NCI-H345 treated with DMSO at 0.1 percent for 48 hours (cell line): Measurements from ENCODE around the gene KIF26B.
"Not testable (repeated sequence)": the region's sequence is repeated elsewhere in the genome, so short reads cannot be mapped to it uniquely, and the experiment has no call there.

Experiments
- DNase-seq: peaks from one replicate; lab custom pipeline; 2025; ENCODE audit not compliant: unreplicated experiment; lab: John Stamatoyannopoulos, UW

KIF26B gene

DNA sequence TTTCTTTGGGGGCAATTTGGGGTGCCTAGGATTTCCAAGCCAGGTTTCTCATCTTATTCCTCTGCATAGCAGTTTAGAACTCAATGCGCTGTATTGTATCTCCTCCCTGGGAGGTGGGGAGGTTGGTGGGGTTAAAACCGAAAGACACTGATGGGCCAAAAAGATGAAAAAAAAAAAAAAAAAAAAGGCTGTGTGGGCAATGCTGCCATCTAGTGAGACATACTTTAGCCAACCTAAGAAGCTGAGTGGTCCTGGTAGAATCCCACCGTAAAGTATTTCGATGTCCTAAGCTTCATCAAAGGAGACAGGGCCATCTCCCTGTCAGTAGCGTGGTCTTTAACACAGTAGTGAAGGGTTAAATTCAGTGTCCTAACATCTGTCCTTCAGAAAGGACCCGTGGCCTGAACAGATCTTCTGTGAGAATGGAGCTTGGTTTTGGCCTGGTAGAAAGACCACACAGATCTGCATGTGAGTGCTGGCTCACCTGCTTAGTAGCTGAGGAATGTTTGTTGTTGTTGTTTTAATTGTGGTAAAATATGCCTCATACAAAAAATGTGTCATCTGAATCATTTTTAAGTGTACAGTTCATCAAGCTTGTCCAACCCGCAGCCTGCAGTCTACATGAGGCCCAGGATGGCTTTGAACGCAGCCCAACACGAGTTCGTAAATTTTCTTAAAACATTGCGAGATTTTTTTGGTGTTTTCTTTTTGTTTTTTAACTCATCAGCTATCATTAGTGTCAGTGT is 226.2 kb downstream of the KIF26B start:
- no peak for DNase-seq

GRCh38 chr1:245382981-245383380 is 228.2 kb downstream of the KIF26B start:
- DNase-seq, result no peak

DNA sequence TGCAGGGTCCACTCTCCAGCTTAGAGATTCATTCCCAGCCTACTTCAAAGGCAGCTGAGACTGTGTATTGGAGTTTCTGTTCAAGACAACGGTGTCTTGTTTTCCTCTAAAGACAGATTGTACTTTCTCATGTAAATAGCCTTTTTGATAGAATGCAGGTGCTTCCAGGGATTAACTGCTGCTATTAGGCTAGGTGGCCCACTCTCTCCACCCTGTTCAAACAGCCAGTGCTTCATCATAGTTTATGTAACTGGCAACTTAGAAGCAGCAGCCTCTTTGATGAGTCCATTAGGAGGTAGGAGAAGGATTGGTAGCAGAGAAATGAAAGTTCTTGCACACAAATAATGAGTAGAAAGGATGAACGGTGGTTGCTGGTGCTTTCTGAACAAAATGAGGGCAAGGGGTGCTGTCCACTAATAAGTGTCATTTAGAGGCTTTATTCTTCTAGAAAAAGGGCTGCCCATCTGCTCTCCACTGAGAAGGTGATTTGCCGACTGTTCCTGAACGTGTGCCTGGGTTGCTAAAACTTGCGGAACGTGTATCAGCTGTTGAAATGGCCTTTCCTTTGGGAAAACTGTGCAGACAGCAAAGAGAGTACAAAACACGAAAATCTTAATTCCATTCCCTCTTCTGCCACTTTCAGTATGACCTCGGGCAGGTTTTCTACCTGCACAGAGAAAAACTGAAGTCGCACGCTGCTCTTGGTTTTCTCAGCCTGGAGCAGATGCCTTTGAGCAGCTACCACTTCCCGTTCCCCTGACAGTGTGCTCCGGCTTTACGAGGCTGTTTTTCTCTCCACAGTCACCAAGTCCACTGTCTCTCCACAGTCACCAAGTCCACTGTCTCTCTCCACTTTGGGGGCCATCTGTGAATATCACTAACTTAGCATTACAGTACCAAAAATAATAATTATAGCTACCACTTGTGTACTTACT is 228.9 kb downstream of the KIF26B start:
- DNase-seq, result no peak

DNA sequence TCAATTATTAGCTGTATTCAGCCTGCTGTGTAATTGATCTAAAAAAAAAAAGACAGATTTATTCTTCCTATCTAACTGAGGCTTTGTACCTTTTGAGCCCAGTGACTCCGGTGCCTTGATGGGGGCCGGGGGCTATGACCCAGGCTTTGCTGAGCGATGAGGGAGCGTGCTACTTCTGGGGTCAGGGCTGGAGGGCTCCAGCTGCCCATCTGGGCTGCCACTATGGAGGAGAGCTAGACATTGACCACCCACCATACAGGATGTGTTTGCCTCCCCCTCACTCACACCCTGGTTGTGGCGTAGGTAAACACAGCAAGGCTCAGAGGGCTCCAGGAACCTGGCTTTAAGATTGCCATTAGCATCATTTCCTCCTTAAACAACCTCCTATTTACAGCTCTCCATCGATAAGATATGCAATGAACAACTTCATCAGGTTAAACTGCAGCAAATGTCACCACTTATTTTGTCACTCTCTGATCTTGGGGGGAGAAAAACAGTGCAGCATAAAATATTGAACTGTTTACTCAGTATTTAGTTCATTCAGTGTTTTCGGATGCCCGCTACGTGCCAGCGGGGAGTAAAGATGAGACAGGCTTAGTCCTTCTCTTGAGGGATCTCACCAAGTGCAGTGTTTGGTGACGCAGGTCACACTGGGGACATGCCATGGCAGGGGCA is 231.6 kb downstream of the KIF26B start:
- DNase-seq, result no peak

DNA sequence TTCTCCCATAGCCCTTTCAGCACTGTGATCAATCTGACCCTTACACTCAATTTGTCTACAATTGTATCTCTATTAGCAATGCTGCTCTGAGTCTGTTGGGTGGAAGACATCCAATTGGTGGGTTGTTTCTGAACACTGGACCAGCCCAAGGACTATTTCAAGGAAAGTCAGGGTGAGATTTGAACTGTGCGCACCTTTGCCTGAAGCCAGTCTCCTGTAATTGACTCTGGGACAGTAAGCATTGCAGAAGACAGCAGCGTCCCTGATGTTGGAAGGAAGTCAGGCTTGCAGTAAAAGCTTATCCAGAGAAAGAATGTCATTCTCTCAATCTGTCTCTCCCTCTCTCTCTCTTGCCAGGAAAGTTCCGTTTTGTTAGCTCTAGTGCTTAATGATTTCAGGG is 233.9 kb downstream of the KIF26B start:
- DNase-seq, result no peak

DNA sequence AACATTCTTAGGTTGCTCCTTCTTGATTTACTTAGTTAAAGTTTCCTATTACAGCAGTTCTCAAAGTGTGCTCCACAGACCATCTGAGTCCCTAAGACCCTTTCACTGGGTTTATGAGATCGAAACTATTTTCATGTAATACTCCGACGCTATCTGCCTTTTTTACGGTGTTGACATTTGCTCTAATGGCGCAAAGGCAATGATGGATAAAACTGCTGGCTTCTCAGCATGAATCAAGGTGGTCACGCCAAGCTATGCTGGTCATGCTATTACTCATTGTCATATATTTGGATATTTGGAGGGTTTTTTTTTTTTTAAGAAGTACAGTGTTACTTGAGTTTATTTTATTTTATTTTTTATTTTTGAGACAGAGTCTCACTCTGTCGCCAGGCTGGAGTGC is 235.1 kb downstream of the KIF26B start:
- no peak for DNase-seq

DNA sequence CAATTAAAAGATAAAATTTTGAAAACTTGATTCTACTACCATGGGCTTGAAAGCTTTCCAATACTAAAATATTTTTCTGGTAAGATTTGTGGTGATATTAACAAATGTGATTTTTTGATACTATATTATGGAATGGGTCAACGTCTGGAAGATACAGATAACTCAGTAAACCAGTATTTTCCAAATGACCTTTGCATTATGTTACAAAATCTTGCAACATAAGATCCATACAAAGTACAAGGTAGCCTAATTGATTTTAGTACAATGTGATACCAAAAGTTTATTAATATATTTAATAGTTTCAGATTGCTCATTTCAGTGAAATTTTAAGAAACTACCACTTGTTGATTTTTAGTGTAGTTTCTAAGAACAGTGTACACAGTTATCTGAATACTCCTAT is 236.2 kb downstream of the KIF26B start:
- DNase-seq, result no peak

DNA sequence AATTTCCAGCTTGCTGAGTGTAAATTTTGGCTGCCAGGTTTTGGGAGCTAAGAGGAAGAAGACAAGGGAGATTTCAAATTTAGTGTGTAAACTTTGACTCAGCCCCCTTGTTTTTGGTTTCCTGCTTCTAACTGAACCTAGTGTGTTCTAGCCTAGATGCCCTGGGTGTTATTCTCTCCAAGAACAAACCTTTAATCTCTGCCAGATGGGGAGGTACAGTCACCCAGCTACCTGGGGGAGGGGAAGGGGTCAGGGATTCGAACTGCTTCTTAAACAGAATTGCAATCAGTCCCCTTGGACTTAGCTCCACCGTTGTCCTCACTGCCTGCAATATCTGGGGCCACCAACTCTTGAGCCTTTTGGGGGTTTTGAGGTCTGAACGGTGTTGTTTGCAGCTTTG is 238.9 kb downstream of the KIF26B start:
- no peak for DNase-seq

GRCh38 chr1:245395680-245396079 is 240.9 kb downstream of the KIF26B start:
- DNase-seq, result no peak

- no peak for DNase-seq
Measured at GRCh38 chr1:245396615-245397014, 241.8 kb downstream of the KIF26B start.

- no peak for DNase-seq
Measured at GRCh38 chr1:245397771-245398170, 243.0 kb downstream of the KIF26B start.

GRCh38 chr1:245398180-245398579 is 243.4 kb downstream of the KIF26B start:
- no peak for DNase-seq

GRCh38 chr1:245401881-245402587 is 247.2 kb downstream of the KIF26B start:
- no peak for DNase-seq

DNA sequence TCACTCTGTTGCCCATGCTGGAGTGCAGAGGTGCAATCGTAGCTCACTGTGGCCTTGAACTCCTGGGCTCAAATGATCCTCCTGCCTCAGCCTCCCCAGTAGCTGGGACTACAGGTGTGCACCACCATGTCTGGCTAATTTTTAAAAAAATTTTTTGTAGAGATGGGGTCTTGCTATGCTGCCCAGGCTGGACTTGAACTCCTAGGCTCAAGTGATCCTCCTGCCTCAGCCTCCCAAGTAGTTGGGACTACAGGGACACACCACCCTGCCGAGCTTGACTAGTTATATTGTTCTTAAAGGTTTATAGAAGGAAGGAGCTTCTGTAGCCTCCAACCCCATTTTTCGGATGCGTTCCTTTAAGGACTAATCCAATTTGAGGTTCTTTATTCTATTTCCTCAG is 248.2 kb downstream of the KIF26B start:
- not testable (repeated sequence) for DNase-seq

GRCh38 chr1:245404527-245404926 is 249.7 kb downstream of the KIF26B start:
- DNase-seq, result peak; percentile 1

- DNase-seq, result no peak
Measured at GRCh38 chr1:245404952-245405351, 250.2 kb downstream of the KIF26B start.

DNA sequence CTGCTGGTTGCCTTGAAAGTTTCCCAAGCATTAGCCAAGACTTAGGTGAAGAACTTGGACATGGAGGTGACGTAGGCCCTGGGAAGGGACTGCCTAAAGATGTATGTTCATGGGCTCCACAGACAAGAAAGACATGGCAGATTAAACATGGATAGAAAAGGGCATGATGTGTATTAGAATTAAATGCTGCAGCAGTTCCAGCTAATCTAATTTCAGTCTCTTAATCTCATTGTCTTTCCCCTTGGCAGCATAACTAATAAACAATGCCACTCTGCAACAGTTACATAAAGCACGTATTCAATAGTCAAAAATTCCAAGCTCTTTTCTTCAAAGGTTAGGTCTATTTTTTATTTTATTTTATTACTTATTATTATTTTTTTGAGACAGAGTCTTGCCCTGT is 251.6 kb downstream of the KIF26B start:
- no peak for DNase-seq

GRCh38 chr1:245407983-245408382 is 253.2 kb downstream of the KIF26B start:
- DNase-seq, result no peak

DNA sequence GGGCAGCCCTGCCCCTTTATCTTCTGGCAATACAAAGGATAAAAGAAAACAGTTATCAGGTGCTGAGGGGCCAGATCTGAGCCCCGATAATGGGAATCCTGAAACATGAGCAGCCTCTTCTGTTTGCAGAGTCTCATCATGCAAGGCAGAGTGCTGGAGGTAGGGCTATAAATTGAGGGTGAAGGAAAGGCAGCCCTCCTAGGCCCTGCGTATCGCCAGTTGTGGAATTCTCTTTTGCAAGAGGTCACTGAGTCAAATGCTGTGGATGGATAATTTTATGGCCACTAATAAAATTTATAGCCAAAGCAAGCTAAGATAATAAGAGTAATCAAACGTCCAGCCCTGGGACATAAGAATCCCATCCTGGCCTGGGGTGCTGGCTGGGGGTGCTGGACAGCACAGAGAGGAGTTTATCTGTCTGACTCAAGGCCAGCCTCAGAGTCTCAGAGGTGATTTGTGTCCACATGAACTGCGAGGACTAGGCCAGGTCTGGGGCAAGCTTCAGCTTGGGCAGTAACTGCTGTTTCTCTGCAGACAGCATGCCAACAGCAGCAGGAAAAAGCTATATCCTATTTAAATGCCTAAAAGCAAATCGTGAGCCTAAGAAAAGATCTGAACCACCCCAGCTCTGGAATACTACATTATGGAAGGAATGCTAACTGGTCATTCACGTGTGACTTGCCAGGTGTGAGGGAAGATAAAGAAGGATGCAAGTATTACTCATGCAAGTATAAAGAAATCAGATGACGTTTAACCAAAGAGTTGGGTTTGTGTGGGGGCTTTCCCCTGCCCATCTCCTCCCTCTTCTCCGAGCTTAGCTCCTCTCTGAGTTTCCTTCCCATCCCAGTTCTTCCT is 254.8 kb downstream of the KIF26B start:
- no peak for DNase-seq
